ENCODE results near the gene GNA14. TPM values are rescaled to one million over a fixed set of nuclear protein-coding genes. Genes with fewer than 3 reads are reported as not detected.
"Not testable (repeated sequence)": the region's sequence is repeated elsewhere in the genome, so short reads cannot be mapped to it uniquely, and the experiment has no call there.

GNA14 gene
- total RNA-seq, 1 donor from 2014 or later: 1.6 TPM

DNA sequence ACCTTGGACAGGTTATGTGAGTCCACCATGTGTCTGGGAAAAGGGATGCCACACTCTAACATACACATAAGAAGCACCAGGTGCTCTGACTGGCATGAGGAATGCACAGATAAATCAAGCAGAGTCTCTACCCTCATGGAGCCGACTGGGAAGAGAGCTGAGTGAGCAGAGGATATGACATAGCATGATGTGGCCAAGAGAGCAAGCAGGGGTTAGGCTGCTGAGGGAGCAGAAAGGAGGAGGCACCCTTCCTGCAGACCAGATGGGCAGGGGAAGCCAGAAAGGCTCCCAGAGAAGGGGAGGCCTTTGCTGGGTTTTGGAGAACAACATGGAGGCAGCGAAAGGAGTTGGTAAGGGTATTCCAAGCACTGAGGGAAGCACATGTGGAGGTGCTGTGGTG lies 223.1 kb downstream of the GNA14 start:
- DNase-seq (ENCODE audit: low spot score in 2 of 2): no peak
- no peak for FAIRE-seq

- no peak for FAIRE-seq
- no peak for DNase-seq (ENCODE audit: low spot score in 2 of 2)
These were observed 224.3 kb downstream of the GNA14 start for GRCh38 chr9:77423841-77424240.

DNA sequence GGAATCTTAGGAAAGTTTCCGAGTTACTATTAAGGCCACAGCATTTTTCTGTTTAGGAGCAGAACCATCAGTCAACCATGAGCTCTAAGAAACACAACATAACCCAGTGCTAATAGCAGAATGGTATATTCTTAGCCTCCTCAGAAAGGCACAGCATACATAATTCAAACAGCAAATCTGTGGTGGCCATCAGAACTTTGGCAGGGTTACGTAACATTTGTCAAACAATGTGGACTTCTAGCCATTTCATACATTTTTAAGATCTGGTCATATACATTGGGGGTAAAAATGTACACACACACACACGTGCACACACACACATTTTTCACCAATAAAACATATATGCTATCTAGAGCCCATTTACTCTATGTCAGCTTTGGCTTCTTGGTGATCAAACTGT lies 225.2 kb downstream of the GNA14 start:
- DNase-seq (ENCODE audit: low spot score in 2 of 2): no peak
- no peak for FAIRE-seq

GRCh38 chr9:77421506-77422265 lies 226.4 kb downstream of the GNA14 start:
- FAIRE-seq: no peak
- no peak for DNase-seq (ENCODE audit: low spot score in 2 of 2)

GRCh38 chr9:77420641-77421040 lies 227.5 kb downstream of the GNA14 start:
- no peak for DNase-seq (ENCODE audit: low spot score in 2 of 2)
- no peak for FAIRE-seq

DNA sequence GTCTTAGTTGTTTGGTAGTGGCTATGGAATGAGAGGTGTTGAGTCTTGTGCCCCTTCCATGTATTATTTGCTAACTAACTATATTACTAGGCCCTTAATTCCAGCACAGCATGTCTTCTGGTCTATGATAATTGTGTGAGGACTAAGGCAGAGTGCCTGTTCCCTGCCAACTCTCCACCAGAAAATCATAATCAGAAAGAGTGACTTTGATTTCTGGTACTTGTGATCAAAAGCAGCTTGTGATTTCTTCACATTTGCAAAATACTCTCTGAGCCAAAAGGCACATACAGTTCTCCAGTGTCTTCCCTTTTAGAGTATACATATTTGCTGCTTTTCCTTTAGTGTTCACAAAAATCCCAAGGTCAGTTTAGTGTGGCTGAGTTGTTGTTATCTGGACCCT lies 229.9 kb downstream of the GNA14 start:
- DNase-seq (ENCODE audit: low spot score in 2 of 2) (no peak), FAIRE-seq (no peak)

DNA sequence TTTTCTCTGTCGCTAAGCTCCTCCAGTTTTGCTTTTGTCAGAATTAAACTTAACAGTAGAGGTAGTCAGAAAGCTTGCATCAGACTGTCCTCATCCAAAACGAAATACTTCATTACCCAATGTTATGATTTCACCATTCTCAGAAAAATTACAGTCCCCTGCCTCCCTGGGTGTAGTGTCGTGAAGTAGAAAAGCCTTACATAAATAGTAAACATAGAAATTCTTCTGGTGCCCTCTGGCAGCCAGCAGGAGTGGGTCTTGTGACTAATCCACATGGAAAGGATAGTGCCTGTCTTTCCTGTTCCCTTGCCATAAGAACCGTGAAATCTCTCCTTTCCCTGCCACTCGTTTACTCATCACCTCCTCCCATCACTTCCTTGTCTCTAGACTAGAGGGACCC lies 230.6 kb downstream of the GNA14 start:
- no peak for FAIRE-seq

DNA sequence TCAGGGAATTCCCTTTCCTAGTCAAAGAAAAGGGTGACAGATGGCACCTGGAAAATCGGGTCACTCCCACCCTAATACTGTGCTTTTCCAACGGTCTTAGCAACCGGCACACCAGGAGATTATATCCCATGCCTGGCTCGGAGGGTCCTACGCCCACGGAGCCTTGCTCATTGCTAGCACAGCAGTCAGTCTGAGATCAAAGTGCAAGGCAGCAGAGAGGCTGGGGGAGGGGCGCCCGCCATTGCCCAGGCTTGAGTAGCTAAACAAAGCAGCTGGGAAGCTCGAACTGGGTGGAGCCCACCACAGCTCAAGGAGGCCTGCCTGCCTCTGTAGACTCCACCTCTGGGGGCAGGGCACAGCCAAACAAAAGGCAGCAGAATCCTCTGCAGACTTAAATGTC lies 239.6 kb downstream of the GNA14 start:
- DNase-seq (ENCODE audit: low spot score in 2 of 2); FAIRE-seq: not testable (repeated sequence)

More for the DNA sequence above, 230.6 kb downstream of the GNA14 start:
- DNase-seq (ENCODE audit: low spot score in 2 of 2): no peak

DNA sequence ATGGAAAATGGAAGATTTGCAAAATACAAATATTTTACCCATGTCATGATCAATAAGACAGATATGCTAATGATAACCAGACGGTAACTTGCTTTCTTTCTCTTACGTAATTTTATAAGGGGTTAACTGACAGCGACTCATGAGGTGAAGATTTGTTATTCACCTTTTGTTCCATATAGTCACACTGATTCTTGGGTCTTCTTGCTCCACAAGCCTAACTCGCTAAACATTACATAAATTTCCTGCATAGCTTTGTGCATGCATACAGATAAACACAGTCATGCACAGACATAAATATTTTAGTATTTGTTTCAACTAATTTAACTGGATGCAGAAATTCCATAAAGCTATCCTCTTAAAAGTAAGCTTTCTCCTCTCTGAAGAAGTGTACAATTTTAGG lies 244.9 kb downstream of the GNA14 start:
- DNase-seq (ENCODE audit: low spot score in 2 of 2) (no peak), FAIRE-seq (no peak)

DNA sequence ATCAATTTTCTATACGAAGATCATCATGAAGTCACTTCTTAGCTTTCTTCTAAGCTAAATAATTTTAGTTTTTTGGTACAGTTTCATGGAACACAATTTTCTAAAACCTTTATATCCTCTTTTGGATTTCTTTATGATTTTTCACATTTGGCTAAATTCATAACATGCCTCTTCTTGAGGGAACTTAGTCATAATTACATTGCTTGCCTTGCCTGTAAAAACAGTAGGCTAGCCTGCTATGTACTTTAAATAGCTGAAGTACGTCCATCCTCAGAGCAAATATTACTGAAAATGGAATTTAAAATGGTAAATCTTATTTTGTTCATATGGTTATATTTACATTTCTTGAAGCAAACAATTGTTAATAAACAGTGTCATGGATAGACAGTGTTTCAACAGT lies 245.8 kb downstream of the GNA14 start:
- DNase-seq (ENCODE audit: low spot score in 2 of 2) (no peak), FAIRE-seq (no peak)

- FAIRE-seq (peak; percentile 49), DNase-seq (ENCODE audit: low spot score in 2 of 2) (no peak)
These were observed 248.2 kb downstream of the GNA14 start for GRCh38 chr9:77399964-77400363.

- DNase-seq (ENCODE audit: low spot score in 2 of 2); FAIRE-seq: not testable (repeated sequence)
These were observed 249.5 kb downstream of the GNA14 start for GRCh38 chr9:77398581-77398980.

DNA sequence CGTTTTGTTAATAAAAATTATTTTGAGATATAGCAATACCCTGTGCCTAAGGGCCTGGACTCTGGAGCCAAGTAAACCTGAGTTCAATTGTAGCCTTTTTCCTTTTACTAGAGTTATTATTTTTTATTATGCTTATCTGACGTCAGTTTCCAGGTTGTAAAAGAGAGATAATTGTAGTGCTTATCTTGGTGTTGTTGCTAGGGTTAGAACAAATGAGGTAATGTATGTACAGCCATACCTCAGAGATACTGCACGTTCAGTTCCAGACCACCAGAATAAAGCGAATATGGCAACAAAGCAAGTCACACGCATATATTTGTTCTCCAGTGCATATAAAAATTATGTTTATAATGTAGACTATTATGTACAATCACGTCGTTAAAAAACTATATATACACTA lies 255.8 kb downstream of the GNA14 start:
- FAIRE-seq (no peak), DNase-seq (ENCODE audit: low spot score in 2 of 2) (no peak)

- FAIRE-seq (no peak), DNase-seq (ENCODE audit: low spot score in 2 of 2) (no peak)
These were observed 256.3 kb downstream of the GNA14 start for GRCh38 chr9:77391834-77392233.

GRCh38 chr9:77386187-77386586 lies 261.9 kb downstream of the GNA14 start:
- FAIRE-seq: no peak
- no peak for DNase-seq (ENCODE audit: low spot score in 2 of 2)

- DNase-seq (ENCODE audit: low spot score in 2 of 2) (no peak), FAIRE-seq (no peak)
These were observed 263.7 kb downstream of the GNA14 start for GRCh38 chr9:77384406-77384805.

GRCh38 chr9:77375956-77376532 lies 272.1 kb downstream of the GNA14 start:
- no peak for FAIRE-seq
- no peak for DNase-seq (ENCODE audit: low spot score in 2 of 2)

- DNase-seq (ENCODE audit: low spot score in 2 of 2): no peak
- FAIRE-seq: no peak
These were observed 273.9 kb downstream of the GNA14 start for GRCh38 chr9:77374266-77374665.
